ENCODE results near the gene HIP1.
"Not testable (repeated sequence)": the region's sequence is repeated elsewhere in the genome, so short reads cannot be mapped to it uniquely, and the experiment has no call there.

HIP1 gene

GRCh38 chr7:75723444-75723843 is 15.3 kb downstream of the HIP1 start:
- DNase-seq (ENCODE audit: extremely low read depth, low read depth): no peak
- no peak for TF ChIP-seq CTCF (IDR thresholded peaks at IDR 0.05; ENCODE audit: low read depth, low read length)

- no peak for TF ChIP-seq CTCF (IDR thresholded peaks at IDR 0.05; ENCODE audit: low read depth, low read length)
- DNase-seq (ENCODE audit: extremely low read depth, low read depth): no peak
These were observed 16.4 kb downstream of the HIP1 start for GRCh38 chr7:75722373-75722772.

- not testable (repeated sequence) for DNase-seq (ENCODE audit: extremely low read depth, low read depth)
These were observed 16.8 kb downstream of the HIP1 start for GRCh38 chr7:75721922-75722321.

GRCh38 chr7:75721426-75721825 is 17.3 kb downstream of the HIP1 start:
- no peak for TF ChIP-seq CTCF (IDR thresholded peaks at IDR 0.05; ENCODE audit: low read depth, low read length)
- DNase-seq (ENCODE audit: extremely low read depth, low read depth): no peak

GRCh38 chr7:75719626-75720025 is 19.1 kb downstream of the HIP1 start:
- DNase-seq (ENCODE audit: extremely low read depth, low read depth): no peak
- TF ChIP-seq CTCF (IDR thresholded peaks at IDR 0.05; ENCODE audit: low read depth, low read length): no peak

- no peak for DNase-seq (ENCODE audit: extremely low read depth, low read depth)
- TF ChIP-seq CTCF (IDR thresholded peaks at IDR 0.05; ENCODE audit: low read depth, low read length): no peak
These were observed 20.2 kb downstream of the HIP1 start for GRCh38 chr7:75718390-75719031.

GRCh38 chr7:75717746-75718145 is 21.0 kb downstream of the HIP1 start:
- not testable (repeated sequence) for DNase-seq (ENCODE audit: extremely low read depth, low read depth)

GRCh38 chr7:75716992-75717626 is 21.6 kb downstream of the HIP1 start:
- DNase-seq (ENCODE audit: extremely low read depth, low read depth): no peak
- no peak for TF ChIP-seq CTCF (IDR thresholded peaks at IDR 0.05; ENCODE audit: low read depth, low read length)

All from AG09319 (cell line).